Stimulated activated CD4-positive, alpha-beta T cell treated with anti-CD3 and anti-CD28 coated beads, Interleukin-2, amount 100 ng/mL, for 24 hours (primary cell): ENCODE measurements around the gene AAGAB.

Source experiments
- DNase-seq, 2 donors: peaks; one replicate each; pipeline ENCODE4 v3.0.0-alpha.2; 2020

Gene AAGAB

DNA sequence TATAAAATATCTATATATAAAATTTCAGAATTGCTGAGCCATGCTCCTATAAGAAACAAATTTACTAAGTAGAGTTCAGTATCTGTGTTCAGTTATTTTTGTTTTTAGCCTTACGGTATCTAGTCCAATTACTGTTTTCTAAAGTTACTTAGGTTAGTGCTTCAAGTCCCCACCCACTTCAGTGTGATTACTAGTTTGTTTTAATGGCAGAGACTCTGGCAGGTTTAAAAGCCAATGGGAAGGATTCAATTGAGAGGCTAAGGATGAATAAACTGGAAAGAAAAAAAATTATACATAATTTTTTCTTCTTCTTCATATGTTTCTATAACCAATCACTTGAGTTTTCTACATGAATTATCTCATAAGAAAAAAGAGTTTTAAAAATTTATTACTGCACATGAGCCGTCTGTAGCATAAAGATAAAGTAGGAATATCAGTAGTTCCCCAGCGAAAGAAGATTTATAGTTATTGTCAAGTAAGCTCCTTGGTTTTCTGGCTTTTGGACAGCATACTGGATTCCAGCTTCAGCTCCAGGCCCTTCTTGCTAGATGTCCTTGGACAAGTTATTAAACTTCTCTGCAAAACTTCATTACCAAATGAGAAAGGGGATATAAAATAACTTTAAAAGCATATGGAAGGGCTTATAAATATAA is 46.8 kb downstream of the AAGAB start:
- DNase-seq, result no peak

DNA sequence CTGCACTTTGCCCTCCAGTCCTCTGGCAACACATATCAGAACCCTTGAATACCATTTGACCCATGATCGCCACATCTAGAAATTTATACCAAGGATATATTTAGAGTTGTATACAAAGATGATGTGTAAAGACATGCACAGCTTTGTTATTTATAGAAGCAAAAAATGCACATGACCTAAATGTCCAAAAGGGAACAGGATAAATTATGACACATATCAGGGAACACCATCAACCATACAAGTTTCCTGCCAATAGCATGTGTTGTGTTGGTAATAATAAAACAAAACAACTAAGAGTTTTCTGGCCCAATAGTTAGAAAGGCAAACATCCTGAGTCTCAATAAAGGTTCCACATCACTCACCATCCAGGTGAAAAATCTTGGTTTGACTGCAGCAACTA is 51.5 kb downstream of the AAGAB start:
- DNase-seq, result no peak

DNA sequence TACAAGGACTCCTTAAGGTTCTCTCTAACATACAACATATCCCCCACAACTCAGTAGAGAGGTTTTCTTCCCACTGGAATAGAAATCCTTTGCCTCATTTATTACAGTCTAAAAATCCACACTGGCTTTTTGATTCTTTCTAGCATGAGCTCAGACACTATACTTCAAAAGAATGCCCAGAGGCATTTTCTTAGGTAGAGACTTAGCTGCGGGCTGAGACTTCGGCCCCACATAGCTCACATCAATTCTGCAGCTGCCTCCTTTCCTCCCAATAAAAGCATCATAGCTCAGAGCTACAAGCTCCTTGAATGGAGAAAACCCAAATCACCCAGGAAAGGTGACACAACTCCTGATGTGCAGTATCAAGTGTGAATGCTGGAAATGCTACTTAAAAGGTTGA is 52.4 kb downstream of the AAGAB start:
- no peak for DNase-seq

DNA sequence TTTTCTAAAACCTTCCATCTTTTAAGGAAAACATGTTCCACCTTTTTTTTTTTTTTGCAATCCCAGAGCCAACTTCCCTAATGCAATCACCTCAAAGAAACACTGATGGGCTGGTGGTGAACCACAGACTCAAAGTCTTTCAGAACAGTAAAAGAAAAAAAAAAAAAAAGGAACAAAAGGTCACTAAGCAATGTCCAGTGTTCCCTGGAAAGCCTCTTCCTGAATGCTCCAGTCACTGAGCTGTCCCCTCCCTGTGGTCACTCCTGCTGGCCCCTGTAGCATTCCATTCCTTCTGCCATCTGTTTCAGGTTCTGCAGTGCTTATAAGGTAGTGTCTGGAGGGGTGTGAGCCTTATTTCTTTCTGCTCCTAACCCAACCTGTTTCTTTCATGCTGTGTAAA is 53.3 kb downstream of the AAGAB start:
- no peak for DNase-seq

DNA sequence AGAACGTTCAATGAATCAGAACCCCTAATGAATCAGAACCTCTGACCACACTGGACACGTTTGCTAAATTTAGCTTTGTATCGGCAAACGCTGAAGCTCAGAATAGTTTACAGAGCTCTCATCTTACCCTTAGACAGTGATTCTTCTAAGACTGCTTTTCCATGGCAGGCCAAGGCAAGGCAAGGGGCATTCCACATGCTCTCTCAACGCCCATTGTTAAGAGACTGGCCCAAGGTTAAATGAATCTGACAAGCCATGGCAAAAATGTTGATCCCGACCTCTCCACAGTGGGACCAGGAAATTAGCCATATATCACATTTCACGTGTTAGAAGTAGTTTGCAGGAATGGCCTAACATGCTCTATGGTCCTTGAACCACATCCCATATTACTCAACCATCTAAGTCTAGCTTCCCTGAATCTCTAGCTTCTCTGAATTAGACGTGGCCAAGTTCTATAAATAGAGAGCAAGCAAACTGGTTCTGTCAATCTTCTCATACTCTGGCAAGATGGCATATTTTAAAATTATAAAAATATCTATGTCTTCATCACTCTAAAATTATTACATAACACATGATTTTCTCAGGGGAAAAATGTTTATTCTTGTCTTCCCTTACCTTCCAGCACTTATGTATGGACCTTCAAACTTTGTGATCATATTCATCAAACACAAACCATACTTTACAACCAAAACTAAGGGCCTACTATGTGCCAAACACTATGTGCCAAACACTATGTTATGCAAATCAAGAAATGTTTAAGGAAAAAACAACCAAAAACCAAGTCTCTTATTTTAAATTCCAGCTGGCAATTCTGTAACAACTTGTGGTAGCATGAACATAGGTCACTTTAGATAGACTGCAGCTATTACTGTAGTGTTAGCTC is 54.3 kb downstream of the AAGAB start:
- DNase-seq, result no peak

DNA sequence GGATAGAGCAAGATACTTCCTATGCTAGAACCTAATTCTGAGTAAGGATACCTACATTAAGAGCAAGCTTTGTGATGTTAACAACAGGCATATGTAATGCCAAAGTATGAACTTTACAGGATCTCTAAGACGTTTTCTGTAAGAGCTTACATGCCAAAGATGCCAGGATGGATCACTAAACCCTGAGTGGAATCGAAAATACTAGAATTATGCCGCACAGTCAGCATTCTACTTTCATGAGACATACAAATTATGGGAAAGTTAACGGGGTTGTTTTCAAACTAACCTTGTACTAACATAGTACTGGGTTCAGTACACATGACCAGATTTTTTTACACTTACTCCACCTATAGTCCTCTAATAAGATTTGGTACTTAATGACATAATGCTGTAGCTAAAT is 55.1 kb downstream of the AAGAB start:
- no peak for DNase-seq

DNA sequence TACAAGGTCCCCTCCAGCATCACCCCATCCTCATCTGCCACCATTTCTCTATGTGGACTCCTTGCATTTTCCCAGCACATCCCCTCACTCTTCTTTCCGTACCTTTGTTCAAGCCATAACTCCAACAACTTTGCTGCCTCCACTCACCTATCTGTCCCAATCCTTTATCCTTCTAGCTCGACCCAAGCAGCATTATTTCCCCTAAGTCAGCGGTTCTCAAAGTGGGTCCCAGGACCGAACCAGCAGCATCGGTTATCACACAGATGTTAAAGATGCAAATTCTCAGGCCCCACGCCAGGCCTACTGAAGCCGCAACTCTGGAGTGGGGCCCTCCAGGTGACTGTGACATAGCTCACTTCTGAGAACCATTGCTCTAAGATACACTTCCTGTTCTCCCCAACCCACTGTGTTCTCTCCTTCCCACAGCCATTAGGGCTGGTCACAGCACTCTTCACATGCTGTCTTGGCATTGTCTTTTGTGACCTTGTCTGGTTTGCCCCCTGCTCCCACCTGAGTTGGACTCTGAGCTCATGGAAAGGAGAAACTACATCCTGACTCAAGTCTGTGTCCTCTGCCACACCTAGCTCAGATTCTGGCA is 56.2 kb downstream of the AAGAB start:
- no peak for DNase-seq

DNA sequence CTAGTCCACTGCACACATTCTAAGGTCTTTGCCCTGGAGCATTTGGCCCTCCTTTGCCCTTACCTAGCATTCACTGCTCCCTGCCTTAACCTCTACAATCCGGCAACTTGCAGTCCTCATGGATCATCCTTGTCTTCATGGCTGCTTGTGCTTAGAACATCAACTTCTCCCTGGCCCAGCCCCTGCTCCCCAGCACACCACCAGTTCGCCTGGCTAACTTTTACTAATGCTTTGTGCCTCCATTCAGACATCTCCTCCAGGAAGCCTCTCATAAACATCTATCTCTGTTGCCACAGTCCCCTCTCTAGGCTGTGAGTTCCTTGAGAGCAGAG is 57.1 kb downstream of the AAGAB start:
- no peak for DNase-seq

DNA sequence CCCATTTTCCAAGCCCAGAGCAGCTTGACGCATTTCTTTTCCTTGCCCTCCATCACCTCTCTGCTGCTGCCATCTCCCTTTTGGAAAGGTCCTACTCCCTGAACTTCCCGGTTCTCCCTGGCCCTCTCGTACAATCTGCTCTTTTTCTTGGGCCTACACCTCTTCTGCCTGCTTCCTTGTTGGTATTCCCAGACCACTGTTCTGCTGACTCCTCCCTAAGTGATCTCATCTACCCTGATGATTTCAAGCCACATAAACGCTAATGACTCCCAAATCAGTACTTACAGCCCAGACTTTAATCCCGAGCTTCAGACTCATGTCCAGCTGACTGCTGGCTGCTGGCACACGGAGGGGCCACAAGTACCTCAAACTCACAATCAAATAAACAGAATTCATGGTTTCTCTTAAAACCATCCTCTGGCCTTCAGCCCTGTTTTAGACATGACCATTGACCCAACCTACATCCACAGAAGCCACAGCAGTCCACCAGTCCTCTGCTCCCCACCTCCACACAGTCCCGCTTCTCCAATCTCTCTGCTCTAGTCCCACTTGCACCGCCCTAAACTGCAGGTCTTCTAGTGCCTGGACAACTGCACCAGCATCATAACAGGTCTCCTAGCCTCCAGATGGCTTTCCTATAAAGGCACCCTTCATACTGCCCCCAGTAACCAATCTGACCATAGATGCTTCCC is 57.6 kb downstream of the AAGAB start:
- DNase-seq, result no peak

DNA sequence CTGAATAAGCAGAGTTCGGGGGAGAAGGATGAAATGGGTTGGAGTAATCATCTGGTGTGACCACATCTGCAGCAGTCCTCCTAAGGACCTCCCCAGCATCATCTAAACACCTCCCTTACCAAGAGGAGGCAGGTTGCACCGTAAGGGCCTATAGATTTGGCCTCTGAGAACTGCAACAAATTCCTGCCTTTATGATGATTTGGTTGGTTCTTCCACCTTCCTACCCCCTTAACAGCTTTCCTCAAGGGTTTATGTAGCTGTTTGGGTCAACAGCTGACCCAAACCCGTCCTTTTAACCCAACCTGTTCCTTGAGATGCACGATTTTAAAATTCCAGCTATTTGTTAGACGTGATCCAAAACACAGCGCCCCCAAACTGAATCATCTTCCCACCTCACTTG is 58.2 kb downstream of the AAGAB start:
- no peak for DNase-seq

DNA sequence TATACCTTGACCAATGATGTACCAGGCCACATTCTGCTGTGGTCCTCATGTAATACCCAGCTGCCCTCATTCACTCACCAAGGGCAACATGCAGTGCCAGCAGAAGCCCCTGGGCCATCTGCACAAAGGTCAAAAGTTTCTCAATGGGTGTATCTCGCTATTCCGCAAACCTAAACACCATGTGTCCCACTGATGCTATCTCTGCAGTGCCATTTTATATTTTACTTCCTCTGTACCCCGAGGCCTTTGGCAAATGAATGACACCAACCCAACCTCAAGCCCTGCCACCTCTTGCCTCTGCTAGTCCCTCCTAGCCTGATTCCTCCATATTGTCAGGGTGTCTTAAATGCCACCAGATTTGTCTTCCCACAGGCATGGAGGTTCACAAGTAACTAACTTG is 59.2 kb downstream of the AAGAB start:
- DNase-seq, result no peak

DNA sequence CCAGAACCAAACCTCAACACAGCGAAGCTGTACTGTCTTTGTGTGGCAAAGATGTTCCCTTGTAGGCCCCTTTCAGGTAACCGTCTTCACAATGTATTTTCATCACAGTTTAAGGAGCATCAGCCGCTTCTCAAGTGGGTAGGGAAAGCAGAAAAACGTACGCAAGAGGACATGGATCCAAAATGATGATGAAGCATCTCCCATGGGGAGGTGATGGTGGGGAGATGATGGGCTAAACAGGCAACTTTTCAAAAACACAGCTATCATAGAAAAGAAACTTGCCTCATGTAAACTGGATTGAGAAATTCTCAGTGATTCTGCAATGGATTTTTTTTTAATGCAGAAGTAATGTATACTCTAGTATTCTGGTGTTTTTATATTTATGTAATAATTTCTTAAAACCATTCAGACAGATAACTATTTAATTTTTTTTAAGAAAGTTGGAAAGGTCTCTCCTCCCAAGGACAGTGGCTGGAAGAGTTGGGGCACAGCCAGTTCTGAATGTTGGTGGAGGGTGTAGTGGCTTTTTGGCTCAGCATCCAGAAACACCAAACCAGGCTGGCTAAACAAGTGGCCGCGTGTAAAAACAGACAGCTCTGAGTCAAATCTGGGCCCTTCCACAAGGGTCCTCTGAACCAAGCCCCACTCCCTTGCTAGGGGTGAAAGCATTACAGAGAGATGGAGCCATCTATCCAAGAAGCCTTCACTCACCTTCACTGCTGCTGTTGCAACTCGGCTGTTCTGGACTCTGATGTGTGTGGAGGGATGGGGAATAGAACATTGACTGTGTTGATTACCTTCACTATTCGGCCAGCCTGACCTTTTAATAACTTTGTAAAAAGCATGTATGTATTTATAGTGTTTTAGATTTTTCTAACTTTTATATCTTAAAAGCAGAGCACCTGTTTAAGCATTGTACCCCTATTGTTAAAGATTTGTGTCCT is 60.0 kb downstream of the AAGAB start:
- no peak for DNase-seq

DNA sequence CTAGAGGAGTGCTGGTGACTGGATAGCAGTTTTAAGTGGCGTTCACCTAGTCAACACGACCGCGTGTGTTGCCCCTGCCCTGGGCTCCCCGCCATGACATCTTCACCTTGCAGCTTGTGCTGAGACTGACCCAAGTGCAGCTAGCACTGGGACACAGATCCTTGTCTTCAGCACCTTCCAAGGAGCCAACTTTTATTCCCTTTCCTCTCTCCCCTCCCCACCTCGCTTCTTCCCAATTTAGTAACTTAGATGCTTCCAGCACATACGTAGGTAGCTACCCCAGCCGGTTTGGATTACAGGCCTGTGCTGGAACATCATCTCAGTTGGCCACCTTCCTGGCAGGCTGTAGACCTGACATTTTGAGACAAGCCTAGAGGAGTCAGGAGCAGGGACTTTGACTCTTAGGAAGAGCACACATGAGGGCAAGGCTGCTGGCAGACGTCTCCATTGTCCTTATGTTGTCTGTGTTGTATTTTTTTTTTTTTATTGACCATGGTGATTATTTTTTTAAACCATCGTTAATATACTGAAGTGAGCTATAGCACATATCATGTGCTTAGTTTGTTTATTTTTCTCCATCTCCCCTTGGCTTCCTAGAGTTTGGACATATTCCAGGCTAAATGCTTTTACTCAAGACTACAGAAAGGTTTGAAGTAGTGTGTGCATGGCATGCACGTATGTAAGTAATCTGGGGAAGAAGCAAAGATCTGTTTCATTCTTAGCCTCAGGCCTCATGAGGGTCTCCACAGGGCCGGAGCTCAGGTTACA is 61.1 kb downstream of the AAGAB start:
- no peak for DNase-seq

DNA sequence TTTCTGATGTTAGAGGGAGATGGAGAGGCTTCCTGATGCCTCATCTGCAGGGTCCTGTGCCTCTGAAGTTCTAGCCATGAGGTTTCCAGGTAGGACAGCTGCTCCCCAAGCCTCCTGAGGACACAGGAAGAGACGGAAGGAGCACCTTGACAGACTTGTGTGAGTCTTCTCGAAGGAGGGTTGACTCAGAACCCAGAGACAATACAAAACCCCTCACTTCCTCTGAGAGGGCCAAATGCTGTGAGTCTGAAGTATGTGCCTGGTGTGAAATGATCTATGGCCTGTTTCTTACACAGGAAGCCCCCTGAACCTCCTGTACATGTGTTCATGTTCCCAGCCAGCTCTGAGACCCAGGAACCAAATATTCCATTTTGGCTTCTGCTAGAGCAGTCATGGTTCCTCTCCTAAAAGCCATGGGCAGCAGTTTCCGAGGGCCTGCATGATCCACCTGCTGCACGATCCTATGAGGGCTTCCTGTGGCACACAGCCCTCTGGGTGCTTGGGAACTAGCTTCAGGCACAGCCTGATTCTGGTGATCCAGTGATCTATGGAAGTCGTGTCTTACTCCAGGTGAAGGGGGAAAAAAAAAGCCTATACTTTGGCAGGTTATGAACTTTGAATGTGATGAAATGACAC is 62.2 kb downstream of the AAGAB start:
- no peak for DNase-seq

DNA sequence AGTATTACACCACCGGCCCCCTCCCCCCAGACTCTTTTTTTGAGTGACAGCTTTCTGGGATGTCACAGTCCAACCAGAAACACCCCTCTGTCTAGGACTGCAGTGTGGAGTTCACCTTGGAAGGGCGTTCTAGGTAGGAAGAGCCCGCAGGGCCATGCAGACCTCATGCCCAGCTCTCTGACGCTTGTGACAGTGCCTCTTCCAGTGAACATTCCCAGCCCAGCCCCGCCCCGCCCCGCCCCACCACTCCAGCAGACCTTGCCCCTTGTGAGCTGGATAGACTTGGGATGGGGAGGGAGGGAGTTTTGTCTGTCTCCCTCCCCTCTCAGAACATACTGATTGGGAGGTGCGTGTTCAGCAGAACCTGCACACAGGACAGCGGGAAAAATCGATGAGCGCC is 63.6 kb downstream of the AAGAB start:
- DNase-seq, result no peak

DNA sequence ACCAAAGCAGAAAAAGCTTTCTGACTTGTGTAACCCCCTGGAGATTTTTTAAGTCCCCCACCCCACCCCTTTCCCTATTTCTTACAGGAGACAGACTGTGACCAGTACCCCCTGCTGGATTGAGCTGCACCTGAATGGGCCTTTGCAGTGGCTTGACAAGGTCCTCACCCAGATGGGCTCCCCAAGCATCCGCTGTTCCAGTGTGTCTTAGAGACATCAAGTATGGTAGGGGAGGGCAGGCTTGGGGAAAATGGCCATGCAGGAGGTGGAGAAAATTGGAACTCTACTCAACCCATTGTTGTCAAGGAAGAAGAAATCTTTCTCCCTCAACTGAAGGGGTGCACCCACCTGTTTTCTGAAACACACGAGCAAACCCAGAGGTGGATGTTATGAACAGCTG is 64.1 kb downstream of the AAGAB start:
- no peak for DNase-seq

DNA sequence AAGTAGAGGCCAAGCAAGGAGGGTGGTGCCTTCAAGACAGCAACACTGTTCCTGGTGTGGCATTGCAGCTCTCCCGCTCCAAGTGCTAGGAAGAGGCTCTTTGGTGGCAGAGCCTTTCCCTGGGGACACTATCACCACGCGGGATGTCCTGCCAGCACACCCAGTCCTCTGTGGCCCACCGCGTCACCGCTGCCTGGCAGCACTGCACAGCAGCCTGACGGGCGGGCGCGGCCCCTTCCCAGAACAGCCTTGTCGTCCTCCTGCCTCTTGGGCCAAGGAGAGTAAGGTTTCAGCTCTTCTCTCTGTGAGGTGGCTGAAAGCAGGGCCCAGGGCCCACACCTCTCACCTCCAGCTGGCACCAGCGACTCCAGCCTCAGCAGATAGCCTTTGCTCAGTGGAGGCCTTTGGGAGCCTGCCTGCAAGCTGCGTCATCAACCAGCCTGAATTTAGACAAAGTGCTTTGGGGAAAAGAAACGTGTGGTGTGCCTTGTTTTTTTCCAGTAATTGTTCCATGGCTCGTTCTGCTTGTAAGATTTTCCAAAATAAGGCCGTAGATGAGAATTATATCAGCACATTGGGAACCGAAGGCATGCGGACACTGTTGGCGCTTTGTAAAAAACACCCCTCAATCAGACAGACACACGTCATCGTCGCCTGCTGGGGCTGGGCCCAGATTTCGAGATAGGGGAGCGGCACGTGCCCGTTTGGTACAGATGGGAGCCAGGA is 65.0 kb downstream of the AAGAB start:
- DNase-seq, result no peak

DNA sequence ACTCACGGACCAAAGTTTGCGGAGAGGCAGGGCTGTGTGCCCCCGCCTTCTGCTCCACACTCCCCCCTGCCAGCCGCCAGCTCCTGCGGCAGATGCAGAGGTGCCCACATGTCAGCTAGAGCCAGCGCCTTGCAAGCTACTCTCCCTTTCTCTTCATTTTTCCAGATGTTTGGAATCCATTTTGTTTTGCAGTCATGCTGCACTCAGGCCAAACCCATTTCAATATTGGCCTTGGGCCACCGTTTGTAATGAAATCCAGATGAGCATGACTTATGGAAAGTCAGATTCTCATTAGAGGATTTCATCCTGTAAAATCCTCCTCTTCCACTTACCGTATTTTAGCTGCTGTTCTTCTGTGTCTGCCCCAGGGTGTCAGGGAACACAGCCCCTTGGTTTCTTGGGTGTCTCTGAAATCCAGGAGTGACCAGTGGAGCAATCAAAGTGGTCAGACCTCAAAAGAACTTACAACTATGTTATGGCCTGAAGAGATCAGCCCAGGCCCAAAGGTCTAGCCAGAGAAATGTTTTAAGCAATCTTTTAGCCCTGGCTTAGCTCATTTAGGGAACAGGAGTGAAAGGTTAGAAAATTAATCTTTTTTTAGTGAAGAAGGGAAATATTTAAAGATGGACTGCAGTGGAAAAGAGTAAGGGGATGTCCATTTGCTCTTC is 65.8 kb downstream of the AAGAB start:
- DNase-seq, result no peak

DNA sequence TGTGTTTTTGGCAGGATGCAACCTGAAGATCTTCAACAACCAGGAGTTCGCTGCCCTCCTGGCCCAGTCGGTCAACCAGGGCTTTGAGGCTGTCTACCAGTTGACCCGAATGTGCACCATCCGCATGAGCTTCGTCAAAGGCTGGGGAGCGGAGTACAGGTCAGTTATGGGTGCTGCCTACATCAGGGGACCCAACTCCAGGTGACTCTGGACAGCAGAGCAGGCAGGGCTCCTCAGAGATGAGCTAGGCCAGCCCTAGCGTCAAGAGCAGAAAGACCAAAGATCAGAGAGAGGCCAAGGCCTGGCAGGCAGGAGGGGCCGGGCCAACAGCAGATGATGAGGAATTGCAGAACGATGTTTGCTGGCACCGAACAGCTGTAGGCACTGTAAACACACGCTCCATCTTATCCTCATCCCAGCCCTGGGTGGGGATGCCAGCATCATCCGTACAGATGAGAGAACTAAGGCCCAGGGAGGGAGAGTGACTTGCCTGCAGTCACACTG is 67.1 kb downstream of the AAGAB start:
- DNase-seq, result no peak

DNA sequence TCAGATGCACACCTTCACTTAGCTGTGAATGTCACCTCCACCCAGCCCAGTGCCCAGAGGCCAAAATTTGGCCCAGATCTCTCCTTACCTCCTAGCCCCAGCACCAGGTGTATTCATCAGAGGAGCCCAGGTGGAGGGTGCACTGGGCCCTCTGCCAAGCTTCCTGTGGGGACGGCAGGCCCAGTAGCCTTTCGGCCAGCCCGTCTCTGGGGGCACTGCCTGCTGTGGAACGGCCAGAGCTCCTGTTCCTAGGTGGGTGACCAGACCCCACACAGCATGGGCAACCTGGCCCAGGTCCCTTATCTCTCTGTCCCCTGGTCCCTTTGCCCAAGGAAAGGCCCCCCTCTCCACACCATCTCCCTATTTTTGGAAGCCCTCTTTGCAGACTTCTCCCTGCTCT is 67.8 kb downstream of the AAGAB start:
- DNase-seq, result no peak
